Medulla oblongata (tissue), 1 donor: ENCODE results near the gene RNF113B.

ENCODE experiments used
- DNase-seq: peaks from one replicate; pipeline ENCODE4 v3.0.0-alpha.2; 2015; ENCODE audit errors: extremely low spot score

The RNF113B gene

DNA sequence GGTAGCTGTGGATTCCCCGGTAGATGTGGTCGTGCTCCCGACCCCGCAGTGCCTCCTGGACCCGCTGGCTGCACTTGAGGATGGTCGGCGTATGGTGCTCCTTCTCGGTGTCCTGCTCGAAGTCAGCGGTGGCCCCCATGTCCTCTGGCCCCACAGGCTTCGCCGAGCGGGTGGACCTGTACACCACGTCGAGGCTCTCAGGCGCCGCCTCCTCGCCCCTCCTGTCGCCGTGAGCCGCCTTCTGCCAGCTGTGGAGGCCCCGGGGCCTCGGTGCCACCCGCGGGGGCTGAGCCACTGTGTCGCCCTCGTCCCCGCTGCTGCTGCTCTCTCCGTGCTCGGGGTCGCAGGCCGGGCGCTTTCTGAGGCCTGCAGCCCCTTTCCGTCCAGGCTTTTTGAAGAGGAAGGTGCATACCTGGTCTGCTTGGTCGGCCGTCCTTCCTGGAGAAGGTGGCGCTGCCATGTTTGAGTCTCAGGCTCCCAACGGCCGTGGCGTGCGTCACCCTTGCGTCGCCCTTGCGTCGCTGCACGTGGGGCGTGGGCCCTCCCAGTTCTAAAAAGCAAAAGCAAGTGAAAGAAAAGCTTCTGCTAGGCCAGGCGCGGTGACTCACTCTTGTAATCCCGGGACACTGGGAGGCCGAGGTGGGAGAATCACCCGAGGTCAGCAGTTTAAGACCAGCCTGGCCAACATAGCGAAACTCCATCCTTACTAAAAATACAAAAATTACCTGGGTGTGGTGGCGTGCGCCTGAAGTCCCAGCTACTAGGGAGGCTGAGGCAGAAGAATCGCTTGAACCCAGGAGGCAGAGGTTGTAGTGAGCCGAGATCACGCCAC is at the start of gene RNF113B:
RNF113B (minus strand) TSS at position 493 of the 832 bp plus-strand sequence; CDS start at position 460, 33 bp downstream.
- no peak for DNase-seq

DNA sequence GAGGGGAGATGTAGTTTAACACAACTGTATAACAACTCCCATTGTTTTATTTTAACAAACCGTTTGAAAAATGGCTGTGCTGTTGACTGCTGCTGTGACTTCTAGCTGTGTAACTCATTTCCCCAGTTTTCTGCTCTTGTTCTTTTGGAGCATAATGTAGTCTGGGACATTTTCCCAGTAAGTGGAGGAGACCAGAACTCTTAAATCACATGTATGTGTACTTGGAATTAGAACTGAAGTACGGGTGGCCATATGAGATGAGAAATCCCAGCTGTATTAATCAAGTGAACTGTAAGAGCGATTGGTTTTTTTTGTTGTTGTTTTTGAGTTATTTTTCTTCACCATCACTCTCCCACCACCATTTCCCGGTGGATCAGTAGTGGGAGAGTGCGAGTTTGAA is 49.4 kb upstream of the RNF113B start:
- no peak for DNase-seq

DNA sequence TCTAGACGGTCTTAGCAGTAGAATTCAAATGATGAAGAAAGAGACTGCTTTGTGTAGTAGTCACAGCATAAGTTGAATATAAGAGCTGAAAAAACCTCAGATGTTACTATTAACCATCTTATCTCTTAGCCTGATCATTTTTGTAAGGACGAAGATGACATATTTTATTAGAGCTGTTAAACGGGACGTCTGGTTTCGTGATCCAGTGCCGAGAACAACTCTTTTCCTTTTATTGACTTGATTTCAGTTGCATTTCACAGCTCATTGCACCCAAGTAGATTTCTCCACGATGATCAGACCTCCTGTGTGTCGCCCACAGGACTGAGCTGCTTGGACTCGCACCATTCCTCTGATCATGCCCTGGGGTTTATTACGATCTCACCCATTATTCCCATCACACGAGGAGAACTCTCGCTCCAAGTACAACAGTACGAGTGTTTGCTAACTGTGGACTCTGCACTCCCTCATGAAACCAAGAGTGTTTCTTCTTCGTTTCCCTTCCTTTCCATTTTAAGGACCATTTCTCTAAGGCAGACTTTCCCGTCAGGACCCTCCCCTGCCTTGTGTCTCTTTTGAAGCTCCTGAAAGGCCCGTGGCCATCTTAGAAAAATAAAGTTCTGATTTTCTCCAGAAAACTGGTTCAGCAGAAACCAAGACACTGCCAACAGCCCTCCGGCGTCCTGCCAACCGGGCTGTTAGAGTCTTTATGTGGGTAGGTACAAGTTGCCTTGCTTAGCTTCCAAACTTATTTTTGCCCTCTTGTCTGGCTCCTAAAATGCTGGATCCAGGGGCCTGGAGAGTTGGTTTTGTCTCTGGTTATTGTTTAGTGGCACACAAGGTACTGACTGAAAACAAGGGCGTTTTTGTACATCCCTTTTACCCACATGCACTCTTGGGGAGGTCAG is 48.2 kb upstream of the RNF113B start:
- DNase-seq = peak; percentile 60

DNA sequence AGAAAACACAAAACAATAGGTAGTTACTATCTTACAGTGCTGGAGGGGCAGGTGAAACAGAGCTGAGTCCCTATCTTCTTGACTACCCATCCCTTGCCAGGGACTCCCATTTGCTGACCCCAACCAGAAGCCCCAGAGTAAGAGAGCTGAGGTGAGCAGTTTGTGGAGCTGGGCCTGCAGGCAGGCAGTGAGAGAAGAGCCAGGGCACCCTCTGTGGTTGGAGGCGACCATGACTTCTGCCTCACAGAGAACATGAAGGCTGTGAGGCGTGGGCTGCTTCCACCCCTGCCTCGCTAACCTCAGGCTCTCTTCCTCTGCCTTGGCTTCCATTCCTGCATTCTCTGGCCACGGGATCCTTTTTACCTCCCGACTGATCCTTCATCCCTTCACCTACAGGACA is 47.5 kb upstream of the RNF113B start:
- no peak for DNase-seq

DNA sequence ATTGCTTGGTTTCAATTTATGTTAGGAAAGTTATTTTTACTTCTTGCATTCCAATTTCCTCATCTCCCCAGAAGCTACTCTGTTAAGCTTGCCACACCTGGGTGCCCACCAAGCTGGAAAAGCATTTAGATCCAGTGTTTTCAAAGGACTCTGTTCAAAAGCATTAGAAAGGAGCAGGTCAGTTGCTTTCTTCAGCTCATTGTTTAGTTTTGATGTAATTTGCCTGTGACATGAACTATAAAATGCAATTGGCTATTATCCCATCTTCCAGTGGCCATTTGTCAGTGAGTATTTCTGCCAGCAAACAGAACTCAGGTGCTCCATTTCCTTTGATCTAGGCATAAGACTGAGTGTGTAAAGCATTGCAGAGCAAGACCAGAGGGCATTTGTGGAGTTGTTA is 46.7 kb upstream of the RNF113B start:
- no peak for DNase-seq

DNA sequence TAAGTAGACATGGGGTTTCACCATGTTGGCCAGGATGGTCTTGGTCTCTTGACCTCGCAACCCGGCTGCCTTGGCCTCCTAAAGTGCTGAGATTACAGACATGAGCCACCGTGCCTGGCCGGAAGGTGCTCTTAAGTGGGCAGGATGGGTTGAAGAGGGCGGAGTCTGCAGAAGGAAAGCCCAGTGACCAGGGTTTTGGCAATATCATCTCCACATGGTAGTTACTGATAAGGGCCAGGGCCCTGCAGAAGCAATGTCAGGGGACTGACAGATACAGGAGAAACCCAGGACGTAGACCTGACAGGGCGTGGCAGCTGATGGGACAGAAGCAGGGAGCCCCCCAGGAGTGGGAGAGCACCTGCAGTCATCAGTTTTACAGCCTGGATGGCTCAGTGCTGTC is 45.7 kb upstream of the RNF113B start:
- DNase-seq = no peak

DNA sequence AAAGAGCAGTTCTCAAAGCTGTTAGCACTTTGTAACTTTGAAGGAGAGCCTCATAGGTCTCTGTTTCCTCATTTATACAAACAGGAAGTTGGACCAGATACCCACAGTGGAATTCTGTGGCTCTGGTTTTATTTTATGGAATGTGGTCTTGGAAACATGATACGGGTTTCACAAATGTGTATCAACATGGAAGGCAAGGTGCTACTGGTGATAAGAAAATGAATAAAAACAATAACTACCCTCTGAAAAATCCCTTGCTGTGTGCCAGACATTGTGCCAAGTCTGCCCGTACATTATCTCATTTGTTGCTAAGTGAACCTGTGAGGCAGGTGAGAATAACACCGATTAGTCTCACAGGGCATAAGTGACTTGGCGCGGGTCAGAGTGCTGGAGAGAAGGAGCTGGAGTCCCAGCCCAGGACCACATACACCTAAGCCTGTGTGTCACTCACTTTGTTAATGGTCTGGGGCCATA is 45.0 kb upstream of the RNF113B start:
- DNase-seq = no peak

DNA sequence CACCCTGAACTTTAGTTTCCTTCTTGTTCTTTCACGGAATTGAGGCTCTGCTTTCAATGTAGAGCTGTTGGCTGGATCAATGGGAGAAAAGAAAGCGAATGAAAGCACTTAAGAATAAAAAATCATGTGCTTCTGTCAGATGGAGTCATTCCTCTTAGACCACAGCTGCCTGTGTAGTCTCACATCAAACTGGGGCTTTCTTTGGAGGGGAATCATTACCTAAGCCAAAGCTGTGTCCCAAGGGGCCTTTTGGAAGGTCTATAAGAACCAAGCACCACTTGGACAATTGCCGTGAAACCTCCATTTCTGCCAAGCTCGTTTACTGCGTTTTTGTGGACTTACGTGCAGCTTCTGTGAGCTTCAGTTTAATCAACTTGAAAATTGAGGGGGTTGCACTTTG is 44.2 kb upstream of the RNF113B start:
- DNase-seq = peak; percentile 33

DNA sequence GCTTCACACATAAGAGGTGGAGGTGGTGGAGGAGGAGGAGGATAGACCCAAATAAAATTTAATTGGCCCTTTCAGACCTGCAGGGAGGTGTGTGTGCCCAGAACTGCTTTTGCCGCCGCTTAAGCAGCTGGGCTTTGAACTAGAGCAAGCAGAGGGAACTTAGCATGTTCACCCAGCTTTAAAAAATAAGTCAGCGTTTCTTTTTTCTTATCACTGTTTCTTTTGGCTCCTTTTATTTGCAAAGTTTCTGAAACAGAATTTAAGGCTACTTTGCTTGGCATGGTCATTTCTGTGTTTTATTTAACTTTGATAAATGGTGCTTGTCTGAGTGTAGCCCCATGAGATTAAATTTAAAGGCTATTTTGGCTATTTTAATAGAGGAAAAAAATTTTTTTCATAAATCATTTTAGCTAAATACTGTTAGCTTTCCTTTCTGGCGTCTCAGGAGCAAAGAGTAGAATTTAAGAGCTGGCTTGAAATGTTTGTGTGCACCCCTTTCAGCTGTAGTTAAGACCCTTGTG is 43.3 kb upstream of the RNF113B start:
- no peak for DNase-seq

DNA sequence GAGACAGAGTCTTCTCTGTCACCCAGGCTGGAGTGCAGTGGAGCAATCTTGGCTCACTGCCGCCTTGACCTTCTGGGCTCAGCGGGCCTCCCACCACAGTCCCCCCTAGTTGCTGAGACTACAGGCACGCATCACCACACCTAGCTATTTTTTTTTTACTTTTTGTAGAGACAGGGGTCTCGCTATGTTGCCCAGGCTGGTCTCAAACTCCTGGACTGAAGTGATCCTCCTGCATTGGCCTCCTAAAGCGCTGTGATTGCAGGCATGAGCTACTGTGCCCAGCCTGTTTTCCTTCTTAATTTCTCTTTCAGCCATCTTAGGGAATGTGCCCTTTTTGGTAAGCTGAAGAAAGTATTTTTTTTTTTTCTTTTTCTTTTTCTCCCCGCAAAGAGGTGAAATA is 42.6 kb upstream of the RNF113B start:
- DNase-seq = no peak

DNA sequence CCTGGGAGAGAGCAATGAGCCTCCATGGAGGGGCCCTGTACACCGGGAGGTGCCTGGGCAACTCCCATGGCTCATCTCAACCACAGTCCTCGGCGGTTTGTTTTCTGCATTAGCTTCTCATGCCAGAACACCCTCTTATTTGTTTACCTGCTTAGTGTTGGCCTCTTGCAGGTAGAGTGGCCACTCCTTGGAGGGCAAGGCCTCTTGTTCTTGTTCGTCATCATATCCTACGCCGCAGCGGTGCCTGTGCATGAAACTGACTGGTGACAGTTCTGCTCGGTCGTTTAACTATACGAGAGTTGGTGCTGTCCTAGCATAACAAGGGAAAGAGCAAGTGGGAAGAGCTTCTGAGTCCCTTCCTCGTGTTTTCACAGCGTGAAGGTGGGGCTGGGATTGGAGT is 40.5 kb upstream of the RNF113B start:
- DNase-seq = no peak

DNA sequence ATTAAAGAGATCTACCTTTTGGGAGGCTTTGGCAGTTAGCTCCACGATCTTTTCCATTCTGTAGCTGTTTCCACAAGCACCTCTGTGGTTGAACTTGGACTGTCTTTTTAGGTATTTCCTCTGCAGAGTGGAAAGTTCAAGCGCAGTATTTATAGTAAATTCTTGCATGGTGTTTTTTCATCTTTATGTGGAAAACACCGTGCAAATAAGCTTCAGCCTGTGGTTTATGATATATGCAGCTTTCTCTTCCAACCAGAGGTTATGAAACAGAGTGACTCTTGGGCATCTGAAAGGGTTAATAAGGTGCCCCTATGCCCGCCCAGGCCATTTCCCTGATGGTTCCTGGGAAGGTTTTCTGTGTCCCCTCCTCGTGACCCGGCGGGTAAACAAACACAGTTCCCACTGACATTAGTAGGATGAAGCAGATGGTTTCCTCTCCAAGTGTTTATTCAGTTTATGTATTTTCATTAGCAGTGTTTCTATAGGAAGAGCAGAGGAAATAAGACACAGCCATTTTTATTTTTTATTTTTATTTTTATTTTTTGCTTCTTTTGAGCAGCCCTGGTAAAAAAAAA is 39.7 kb upstream of the RNF113B start:
- no peak for DNase-seq

DNA sequence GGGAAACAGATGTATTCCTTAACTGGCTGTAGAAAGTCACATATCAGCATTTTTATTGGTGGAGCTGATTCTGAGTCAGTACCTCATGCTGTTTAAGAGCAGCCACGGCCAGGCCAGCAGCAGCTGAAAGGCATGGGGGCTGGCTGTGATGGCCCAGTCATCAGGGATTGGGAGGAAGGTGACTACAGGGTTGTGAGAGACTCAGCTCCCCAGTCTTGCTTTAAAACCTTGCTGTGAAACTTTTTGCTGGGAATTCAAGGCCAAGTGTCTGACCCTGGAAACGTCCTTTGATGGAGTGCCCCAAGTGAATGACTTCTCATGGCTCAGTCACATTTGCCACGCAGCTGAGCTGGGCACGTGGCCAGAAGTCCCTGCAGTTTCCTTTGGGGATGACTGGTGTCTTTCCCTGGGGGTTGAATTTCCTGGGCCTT is 39.1 kb upstream of the RNF113B start:
- peak; percentile 60 for DNase-seq

DNA sequence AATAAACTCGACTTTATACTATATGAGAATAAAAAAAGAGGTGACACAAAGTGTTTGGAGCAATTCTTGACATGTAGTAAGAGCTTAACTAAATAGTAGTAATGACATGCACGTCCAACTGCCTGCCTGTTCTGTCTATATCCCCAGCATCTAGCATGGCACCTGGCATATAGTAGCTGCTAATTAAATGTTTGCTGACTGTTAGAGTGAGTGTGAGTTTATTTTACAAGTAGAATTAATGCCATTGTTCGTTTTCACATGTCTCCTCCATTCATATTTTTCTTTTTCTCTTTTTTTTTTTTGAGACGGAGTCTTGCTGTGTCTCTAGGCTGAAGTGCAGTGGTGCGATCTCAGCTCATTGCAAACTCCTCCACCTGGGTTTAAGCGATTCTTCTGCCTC is 38.4 kb upstream of the RNF113B start:
- DNase-seq = no peak

DNA sequence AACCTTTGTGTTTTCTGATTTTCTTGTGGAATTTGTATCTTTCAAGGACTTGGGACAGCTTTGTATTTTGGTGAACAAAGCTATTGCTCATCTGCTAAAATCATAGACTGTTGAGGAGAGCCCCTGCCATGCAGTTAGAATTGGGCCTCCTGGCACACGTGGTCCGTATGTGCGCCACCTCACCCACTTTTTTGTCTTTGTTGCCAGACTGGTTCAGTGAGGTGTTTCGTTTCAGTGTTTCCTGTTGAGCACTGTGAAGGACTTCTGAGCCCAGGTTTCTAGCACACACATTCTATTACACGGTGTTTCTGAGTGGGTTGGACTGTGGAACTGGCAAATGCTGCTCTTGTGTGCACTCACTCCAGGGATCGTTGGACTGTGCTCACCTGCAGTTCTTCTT is 37.6 kb upstream of the RNF113B start:
- DNase-seq = no peak

DNA sequence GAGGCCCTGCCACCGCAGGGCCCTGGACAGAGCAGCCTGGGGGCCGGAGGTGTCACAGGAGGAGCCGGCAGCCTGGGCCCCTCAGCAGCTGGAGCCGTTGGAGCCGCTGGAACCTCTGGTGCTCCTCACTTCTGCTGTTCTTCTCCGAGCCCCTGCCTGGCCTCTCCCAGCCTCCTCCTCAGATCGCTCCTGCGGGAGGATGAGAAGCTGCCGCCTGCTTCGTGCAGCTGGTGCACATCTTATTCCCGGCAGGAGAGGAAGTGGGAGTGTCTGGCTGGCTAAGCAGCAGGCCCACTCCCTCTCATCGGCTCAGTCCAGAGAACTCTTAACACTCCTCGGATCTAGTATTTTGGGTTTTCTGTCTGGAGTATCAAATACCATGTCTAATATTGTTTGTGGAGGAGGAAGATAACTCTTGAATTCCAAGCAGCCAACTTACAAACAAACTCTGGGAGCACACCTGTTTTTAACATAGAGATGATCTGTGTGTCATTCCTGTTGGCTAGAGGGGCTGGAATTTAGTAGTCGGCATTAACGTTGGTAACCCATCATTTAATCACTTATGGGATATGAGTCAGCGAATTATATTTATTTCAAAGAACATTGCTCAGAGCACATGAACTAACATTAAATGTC is 37.1 kb upstream of the RNF113B start:
- DNase-seq = no peak

DNA sequence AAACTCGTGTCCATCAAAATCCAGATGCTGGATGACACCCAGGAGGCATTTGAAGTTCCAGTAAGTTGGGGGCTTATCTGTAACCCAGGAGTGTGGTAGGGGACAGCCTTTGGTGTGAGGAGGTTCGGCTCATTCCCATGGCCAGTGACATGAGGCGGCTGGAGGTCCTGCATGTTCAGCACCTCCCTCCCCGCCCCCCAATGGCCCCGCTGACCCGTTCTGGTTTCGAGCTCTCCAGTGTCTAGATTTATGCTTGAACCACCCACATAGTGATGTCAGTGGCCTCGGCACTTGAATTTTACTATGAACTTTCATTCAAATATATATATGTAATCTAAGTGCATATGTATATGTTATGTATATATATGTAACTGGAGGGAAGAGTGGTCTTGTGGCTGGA is 36.3 kb upstream of the RNF113B start:
- no peak for DNase-seq

DNA sequence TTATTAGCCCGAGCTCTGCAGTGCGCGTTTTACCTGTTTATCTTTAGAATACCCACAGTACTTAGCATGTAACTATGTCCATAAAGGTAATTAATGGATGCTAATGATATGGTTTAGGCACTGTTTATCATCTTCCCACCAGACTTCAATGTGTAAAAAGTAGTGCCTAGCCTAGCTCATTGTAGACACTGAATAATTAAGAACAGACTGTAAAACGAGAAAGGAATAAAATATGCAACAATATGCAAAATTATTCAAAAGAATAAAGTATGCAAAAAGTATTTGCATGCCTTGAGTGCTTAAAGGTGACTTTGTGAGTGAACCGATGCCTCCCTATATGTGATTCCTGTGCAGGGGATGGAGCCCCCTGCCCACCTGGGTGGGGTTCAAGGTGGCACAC is 35.7 kb upstream of the RNF113B start:
- no peak for DNase-seq

DNA sequence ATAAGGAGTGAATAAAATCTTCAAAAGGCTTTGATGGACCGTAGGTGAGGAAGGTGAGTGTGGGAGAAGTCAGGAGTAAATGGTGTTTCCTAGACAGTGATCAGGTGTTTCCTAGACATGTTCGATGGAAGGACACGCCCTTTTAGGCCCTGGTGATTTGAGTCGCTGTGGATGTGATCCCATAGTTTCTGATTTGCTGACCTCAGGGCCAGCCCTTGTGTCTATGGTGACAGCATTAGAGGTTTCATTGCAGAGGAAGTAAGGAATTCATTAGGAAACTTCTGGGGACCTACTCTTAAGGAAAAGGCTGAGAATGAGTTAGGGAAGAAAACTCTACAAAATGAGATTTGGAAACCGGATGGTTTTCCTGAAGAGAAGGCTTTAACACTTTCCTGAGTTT is 31.5 kb upstream of the RNF113B start:
- DNase-seq = no peak

DNA sequence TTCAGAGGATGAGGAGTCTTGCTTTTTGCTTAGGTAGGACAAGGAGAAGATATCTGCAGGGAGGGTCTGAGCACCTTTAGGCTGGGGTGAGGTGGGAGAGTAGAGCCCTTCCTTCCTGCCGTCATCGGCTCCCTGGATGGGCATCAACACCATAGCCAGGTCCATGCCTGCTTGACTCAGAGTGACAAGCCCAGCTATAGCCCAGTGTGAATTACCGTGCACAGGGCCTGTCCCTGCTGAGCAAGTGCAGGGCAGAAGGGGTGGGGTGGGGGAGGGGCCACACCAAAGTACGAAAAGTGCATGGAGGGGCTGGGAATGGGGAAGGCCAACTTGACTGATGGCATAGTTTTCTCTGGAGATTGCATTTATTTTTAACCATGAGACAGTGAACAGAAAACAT is 30.3 kb upstream of the RNF113B start:
- DNase-seq = no peak

DNA sequence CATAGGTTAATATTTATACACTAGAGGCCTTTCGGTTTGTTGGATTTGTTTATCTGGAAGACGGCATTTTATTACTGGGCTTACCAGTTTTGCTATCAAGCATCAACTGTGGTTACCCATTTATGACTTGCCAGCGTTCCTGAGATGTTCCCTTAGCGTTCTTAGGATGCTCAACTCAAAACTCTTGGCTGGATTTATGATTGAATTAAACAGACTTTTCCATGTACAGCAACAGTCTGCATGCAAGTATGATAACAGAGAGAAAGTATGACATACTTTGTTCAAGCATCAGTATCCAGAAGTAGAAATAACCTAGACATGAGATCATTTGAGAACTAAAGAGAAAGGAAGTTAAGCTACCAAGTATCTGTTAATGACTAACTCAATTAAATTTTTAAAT is 29.9 kb upstream of the RNF113B start:
- no peak for DNase-seq

DNA sequence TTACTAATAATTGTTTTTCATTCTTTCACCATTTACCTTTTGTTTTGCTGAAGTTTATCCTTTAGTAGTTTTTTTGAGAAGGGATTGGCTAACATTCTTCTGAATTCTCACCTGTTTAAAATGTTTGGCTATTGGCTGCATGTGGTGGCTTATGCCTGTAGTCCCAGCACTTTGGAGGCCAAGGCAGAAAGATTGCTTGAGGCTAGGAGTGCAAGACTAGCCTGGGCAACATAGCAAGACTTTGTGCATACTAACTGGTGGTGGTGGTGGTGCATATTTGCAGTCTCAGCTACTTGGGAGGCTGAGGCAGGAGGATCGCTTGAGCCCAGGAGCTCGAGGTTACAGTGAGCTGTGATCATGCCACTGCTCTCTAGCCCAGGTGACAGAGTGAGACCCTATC is 27.5 kb upstream of the RNF113B start:
- DNase-seq = no peak
